SJSA1 (cell line): Measurements from ENCODE around the gene XKR3. TPM values are rescaled to one million over a fixed set of nuclear protein-coding genes. Genes with fewer than 3 reads are reported as not detected.
"Not testable (repeated sequence)": the region's sequence is repeated elsewhere in the genome, so short reads cannot be mapped to it uniquely, and the experiment has no call there.

Source experiments
- DNase-seq, 2 experiments: peaks; one replicate each; pipeline ENCODE4 v3.0.0-alpha.2; 2015 to 2020; ENCODE audit warnings: low spot score in 2 of 2, low read depth in 1 of 2
- H3K27ac ChIP-seq: fragments of 250-450 bp; sonication (Bioruptor Pico); 2 replicates; pipeline ENCODE4 v1.5.1; 2020; ENCODE audit warnings: mild to moderate bottlenecking, moderate library complexity
- H3K27me3 ChIP-seq: fragments of 250-450 bp; sonication (Bioruptor Pico); replicated peaks from 2 replicates; pipeline ENCODE4 v1.5.1; 2020; ENCODE audit warnings: mild to moderate bottlenecking, moderate library complexity
- H3K36me3 ChIP-seq: fragments of 250-450 bp; sonication (Bioruptor Pico); 2 replicates; pipeline ENCODE4 v1.5.1; 2020; ENCODE audit warnings: mild to moderate bottlenecking
- H3K4me1 ChIP-seq: fragments of 250-450 bp; sonication (Bioruptor Pico); replicated peaks from 2 replicates; pipeline ENCODE4 v1.6.1; 2021; ENCODE audit warnings: mild to moderate bottlenecking
- H3K4me3 ChIP-seq: fragments of 250-450 bp; sonication (Bioruptor Pico); 2 replicates; pipeline ENCODE4 v1.5.1; 2020; ENCODE audit warnings: mild to moderate bottlenecking
- H3K9me3 ChIP-seq: fragments of 250-450 bp; sonication (Bioruptor Pico); replicated peaks from 2 replicates; pipeline ENCODE4 v1.5.1; 2020; ENCODE audit warnings: mild to moderate bottlenecking
- total RNA-seq: library from RNA; depleted of rRNA; stranded (reverse); fragments of >200 nt; shearing (Covaris generic); gene quantifications from 2 replicates; pipeline ENCODE4 v1.2.3, GENCODE V29; 2014; rRNA removed

Gene XKR3
- total RNA-seq, 1 experiment from 2014 or later, result not detected

- not testable (repeated sequence) for H3K27me3 ChIP-seq, H3K36me3 ChIP-seq, H3K9me3 ChIP-seq, DNase-seq, H3K4me1 ChIP-seq, H3K4me3 ChIP-seq, H3K27ac ChIP-seq
These were observed 76.9 kb downstream of the XKR3 start for GRCh38 chr22:16748160-16748929.

GRCh38 chr22:16747266-16748159 lies 77.7 kb downstream of the XKR3 start:
- H3K4me3 ChIP-seq, H3K27ac ChIP-seq, H3K9me3 ChIP-seq, H3K4me1 ChIP-seq, DNase-seq, H3K27me3 ChIP-seq, H3K36me3 ChIP-seq: not testable (repeated sequence)

GRCh38 chr22:16734271-16734670 lies 90.9 kb downstream of the XKR3 start:
- DNase-seq, H3K9me3 ChIP-seq, H3K27me3 ChIP-seq, H3K4me1 ChIP-seq, H3K36me3 ChIP-seq, H3K4me3 ChIP-seq, H3K27ac ChIP-seq: not testable (repeated sequence)

Other genes with a start within 250 kb of the XKR3 start
- not detected in 2 replicates for gene CCT8L2, start 232.6 kb downstream of the XKR3 start, total RNA-seq
- not detected in 2 replicates for gene GAB4, start 182.8 kb upstream of the XKR3 start, total RNA-seq